ENCODE data around the gene DNM2.

- TF ChIP-seq CTCF (IDR thresholded peaks at IDR 0.05): no peak
- TF ChIP-seq CHD2 (IDR thresholded peaks at IDR 0.05; ENCODE audit: low read length, partially characterized antibody): no peak
- TF ChIP-seq JUN (IDR thresholded peaks at IDR 0.05): no peak
- TF ChIP-seq USF2 (IDR thresholded peaks at IDR 0.05): no peak
- no peak for TF ChIP-seq CHD4 (IDR thresholded peaks at IDR 0.05; ENCODE audit: borderline replicate concordance)
- TF ChIP-seq HES2 (IDR thresholded peaks at IDR 0.05): no peak
- no peak for TF ChIP-seq ZFP36 (IDR thresholded peaks at IDR 0.05; ENCODE audit: borderline replicate concordance, partially characterized antibody)
- TF ChIP-seq RFX5 (IDR thresholded peaks at IDR 0.05): no peak
- no peak for TF ChIP-seq POLR2A (IDR thresholded peaks at IDR 0.05; ENCODE audit: low read length)
- no peak for TF ChIP-seq RCOR1 (IDR thresholded peaks at IDR 0.05; ENCODE audit: low read depth, low read length)
- TF ChIP-seq KDM1A (IDR thresholded peaks at IDR 0.05; ENCODE audit: low read depth): no peak
Observed at GRCh38 chr19:10723591-10723990, 5.7 kb downstream of the DNM2 start.
